ENCODE data around the gene CFTR. TPM values are rescaled to one million over a fixed set of nuclear protein-coding genes. Genes with fewer than 3 reads are reported as not detected.

Gene CFTR
- total and polyA plus RNA-seq, 2 donors (not counting 1 experiment from before 2014, with no cell fraction given), result under 0.01 to 0.25 TPM

- H2AFZ ChIP-seq (ENCODE audit: low read length), result no peak overlapping the region
- no peaks in the 10 kb centered on the region for H3K79me2 ChIP-seq (ENCODE audit: control insufficient read depth, insufficient read depth, low read length)
- peak in 1 of 2 donors; percentile 50 for DNase-seq (ENCODE audit: low read depth in 2 of 2)
- H3K27ac ChIP-seq (ENCODE audit: insufficient read depth, low read length), result no peak overlapping the region
- no peaks in the 10 kb centered on the region for H4K20me1 ChIP-seq (ENCODE audit: control insufficient read depth, extremely low read depth, insufficient read depth, low read length)
- H3K4me3 ChIP-seq (replicated peaks in 1 of 4; ENCODE audit: control extremely low read depth in 1 of 4, insufficient read depth in 1 of 4, low read depth in 3 of 4, low read length in 4 of 4), result no peak overlapping the region
- no peak overlapping the region for H3K4me2 ChIP-seq (ENCODE audit: extremely low read depth, insufficient read depth, low read length)
- no peaks in the 10 kb centered on the region for H3K36me3 ChIP-seq (ENCODE audit: control insufficient read depth, insufficient read depth, low read length)
- no peaks in the 10 kb centered on the region for H3K27me3 ChIP-seq (ENCODE audit: control insufficient read depth, insufficient read depth, low read length)
- no peaks in the 10 kb centered on the region for H3K4me1 ChIP-seq (ENCODE audit: control insufficient read depth, extremely low read depth, insufficient read depth, low read length)
- H3K9ac ChIP-seq (ENCODE audit: insufficient read depth, low read length), result no peak overlapping the region
- TF ChIP-seq EZH2 (IDR thresholded peaks at IDR 0.05; ENCODE audit: low read length, missing control alignments), result no peak
- TF ChIP-seq, protein P1, sequence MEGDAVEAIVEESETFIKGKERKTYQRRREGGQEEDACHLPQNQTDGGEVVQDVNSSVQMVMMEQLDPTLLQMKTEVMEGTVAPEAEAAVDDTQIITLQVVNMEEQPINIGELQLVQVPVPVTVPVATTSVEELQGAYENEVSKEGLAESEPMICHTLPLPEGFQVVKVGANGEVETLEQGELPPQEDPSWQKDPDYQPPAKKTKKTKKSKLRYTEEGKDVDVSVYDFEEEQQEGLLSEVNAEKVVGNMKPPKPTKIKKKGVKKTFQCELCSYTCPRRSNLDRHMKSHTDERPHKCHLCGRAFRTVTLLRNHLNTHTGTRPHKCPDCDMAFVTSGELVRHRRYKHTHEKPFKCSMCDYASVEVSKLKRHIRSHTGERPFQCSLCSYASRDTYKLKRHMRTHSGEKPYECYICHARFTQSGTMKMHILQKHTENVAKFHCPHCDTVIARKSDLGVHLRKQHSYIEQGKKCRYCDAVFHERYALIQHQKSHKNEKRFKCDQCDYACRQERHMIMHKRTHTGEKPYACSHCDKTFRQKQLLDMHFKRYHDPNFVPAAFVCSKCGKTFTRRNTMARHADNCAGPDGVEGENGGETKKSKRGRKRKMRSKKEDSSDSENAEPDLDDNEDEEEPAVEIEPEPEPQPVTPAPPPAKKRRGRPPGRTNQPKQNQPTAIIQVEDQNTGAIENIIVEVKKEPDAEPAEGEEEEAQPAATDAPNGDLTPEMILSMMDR (conservative IDR thresholded peaks at IDR 0.05 in 1 of 2, IDR thresholded peaks at IDR 0.05 in 1 of 2; ENCODE audit: low read depth in 1 of 2, low read length in 2 of 2), result no peak
- no peaks in the 10 kb centered on the region for H3K9me3 ChIP-seq (ENCODE audit: control insufficient read depth, insufficient read depth, low read depth, low read length)
These were observed 34.6 kb upstream of the CFTR start for GRCh38 chr7:117445206-117445605.

DNA sequence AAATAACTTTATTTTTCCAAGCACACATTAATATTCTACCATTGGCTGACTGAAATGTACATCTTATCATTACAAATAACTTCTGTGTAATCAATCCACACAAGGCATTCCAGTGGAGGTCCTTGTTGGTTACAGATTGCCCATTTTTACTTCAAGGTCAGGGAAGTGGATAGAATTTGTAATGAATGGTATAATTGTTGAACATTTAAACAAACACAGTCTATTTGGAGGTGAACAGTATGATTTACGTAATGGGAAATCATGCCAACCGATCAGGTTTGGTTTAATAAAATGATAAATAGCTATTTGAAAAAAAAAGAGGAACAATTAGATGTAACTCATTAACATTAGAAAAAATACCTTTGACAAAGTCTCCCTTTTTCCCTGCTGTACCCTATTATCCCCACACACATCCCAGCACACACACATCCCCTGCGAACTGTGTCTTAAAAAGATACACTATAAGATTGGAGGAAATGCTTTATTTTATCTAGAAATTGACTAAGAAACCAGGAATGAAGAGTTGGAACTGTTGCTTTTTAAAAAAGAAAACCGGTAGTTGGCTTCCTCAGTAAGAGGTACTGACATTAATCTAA, 33.5 kb upstream of the CFTR start:
- no peaks in the 10 kb centered on the region for H3K9me3 ChIP-seq (ENCODE audit: control insufficient read depth, insufficient read depth, low read depth, low read length)
- H2AFZ ChIP-seq (ENCODE audit: low read length), result no peak overlapping the region
- H4K20me1 ChIP-seq (ENCODE audit: control insufficient read depth, extremely low read depth, insufficient read depth, low read length), result no peaks in the 10 kb centered on the region
- no peak overlapping the region for H3K4me2 ChIP-seq (ENCODE audit: extremely low read depth, insufficient read depth, low read length)
- H3K27ac ChIP-seq (ENCODE audit: insufficient read depth, low read length), result no peak overlapping the region
- H3K79me2 ChIP-seq (ENCODE audit: control insufficient read depth, insufficient read depth, low read length), result no peaks in the 10 kb centered on the region
- H3K9ac ChIP-seq (ENCODE audit: insufficient read depth, low read length), result no peak overlapping the region
- no peak for DNase-seq (ENCODE audit: low read depth in 2 of 2)
- no peaks in the 10 kb centered on the region for H3K36me3 ChIP-seq (ENCODE audit: control insufficient read depth, insufficient read depth, low read length)
- no peak overlapping the region for H3K4me3 ChIP-seq (replicated peaks in 1 of 4; ENCODE audit: control extremely low read depth in 1 of 4, insufficient read depth in 1 of 4, low read depth in 3 of 4, low read length in 4 of 4)
- no peaks in the 10 kb centered on the region for H3K4me1 ChIP-seq (ENCODE audit: control insufficient read depth, extremely low read depth, insufficient read depth, low read length)
- TF ChIP-seq, protein P1 (conservative IDR thresholded peaks at IDR 0.05 in 1 of 2, IDR thresholded peaks at IDR 0.05 in 1 of 2; ENCODE audit: low read depth in 1 of 2, low read length in 2 of 2), result no peak
- no peak for TF ChIP-seq EZH2 (IDR thresholded peaks at IDR 0.05; ENCODE audit: low read length, missing control alignments)
- no peaks in the 10 kb centered on the region for H3K27me3 ChIP-seq (ENCODE audit: control insufficient read depth, insufficient read depth, low read length)

- no peak overlapping the region for H3K4me3 ChIP-seq (replicated peaks in 1 of 4; ENCODE audit: control extremely low read depth in 1 of 4, insufficient read depth in 1 of 4, low read depth in 3 of 4, low read length in 4 of 4)
- no peak overlapping the region for H3K9ac ChIP-seq (ENCODE audit: insufficient read depth, low read length)
- H3K27me3 ChIP-seq (ENCODE audit: control insufficient read depth, insufficient read depth, low read length), result no peaks in the 10 kb centered on the region
- DNase-seq (ENCODE audit: low read depth in 2 of 2), result no peak
- H3K79me2 ChIP-seq (ENCODE audit: control insufficient read depth, insufficient read depth, low read length), result no peaks in the 10 kb centered on the region
- no peak overlapping the region for H2AFZ ChIP-seq (ENCODE audit: low read length)
- no peaks in the 10 kb centered on the region for H4K20me1 ChIP-seq (ENCODE audit: control insufficient read depth, extremely low read depth, insufficient read depth, low read length)
- no peaks in the 10 kb centered on the region for H3K4me1 ChIP-seq (ENCODE audit: control insufficient read depth, extremely low read depth, insufficient read depth, low read length)
- TF ChIP-seq EZH2 (IDR thresholded peaks at IDR 0.05; ENCODE audit: low read length, missing control alignments), result no peak
- H3K36me3 ChIP-seq (ENCODE audit: control insufficient read depth, insufficient read depth, low read length), result no peaks in the 10 kb centered on the region
- H3K4me2 ChIP-seq (ENCODE audit: extremely low read depth, insufficient read depth, low read length), result no peak overlapping the region
- H3K9me3 ChIP-seq (ENCODE audit: control insufficient read depth, insufficient read depth, low read depth, low read length), result no peaks in the 10 kb centered on the region
- H3K27ac ChIP-seq (ENCODE audit: insufficient read depth, low read length), result no peak overlapping the region
These were observed 31.2 kb upstream of the CFTR start for GRCh38 chr7:117448655-117449054.

All from fibroblast of lung (primary cell).